Heart left ventricle (tissue), 16 donors: ENCODE results near the gene PLA2G3. TPM values are rescaled to one million over a fixed set of nuclear protein-coding genes. Genes with fewer than 3 reads are reported as not detected.

Experiments
- ATAC-seq, 4 donors: fragments of 200-7000 bp; cut with Tn5 transposase; one replicate each; pipeline ENCODE4 v1.9.1; 2020 to 2022; ENCODE audit warnings: moderate library complexity in 4 of 4, mild to moderate bottlenecking in 3 of 4, moderate number of reproducible peaks in 1 of 4
- DNase-seq, 5 donors: peaks; one replicate each; pipeline ENCODE4 v3.0.0-alpha.2; 2020
- H3K27ac ChIP-seq, 12 donors: fragments of 200-600 bp; sonication (generic) in 4 of 12; one replicate each; pipeline versions ENCODE4 v1.5.0 to v1.8.0; 2016 to 2022; ENCODE audit warnings: mild to moderate bottlenecking in 2 of 12
- H3K27me3 ChIP-seq, 9 donors: fragments of 200-600 bp; sonication (generic) in 2 of 9; one replicate each; pipeline versions ENCODE4 v1.5.1 to v1.8.0; 2016 to 2022; ENCODE audit warnings: mild to moderate bottlenecking in 3 of 9
- H3K36me3 ChIP-seq, 9 donors: fragments of 200-600 bp; sonication (generic) in 2 of 9; one replicate each; pipeline versions ENCODE4 v1.5.0 to v1.8.0; 2018 to 2022; ENCODE audit warnings: mild to moderate bottlenecking in 2 of 9
- H3K4me1 ChIP-seq, 12 donors: fragments of 200-600 bp; sonication (generic) in 4 of 12; one replicate each; pipeline versions ENCODE4 v1.5.0 to v1.8.0; 2016 to 2022; ENCODE audit warnings: mild to moderate bottlenecking in 3 of 12
- H3K4me3 ChIP-seq, 12 donors: fragments of 200-600 bp; sonication (generic) in 4 of 12; one replicate each; pipeline versions ENCODE4 v1.5.0 to v1.8.0; 2017 to 2022; ENCODE audit warnings: mild to moderate bottlenecking in 9 of 12, moderate library complexity in 4 of 12
- H3K9me3 ChIP-seq, 12 donors: fragments of 200-600 bp; sonication (generic) in 4 of 12; one replicate each; pipeline versions ENCODE4 v1.5.0 to v1.8.0; 2016 to 2022; ENCODE audit warnings: mild to moderate bottlenecking in 1 of 12
- POLR2A ChIP-seq, 2 donors: fragments of 450-650 bp; IDR thresholded peaks; one replicate each; pipeline ENCODE4 v1.6.1; 2017; ENCODE audit warnings: antibody characterized with exemption in 2 of 2, mild to moderate bottlenecking in 2 of 2, moderate library complexity in 2 of 2
- WGBS, 4 donors: extraction: QIAGEN DNeasy Blood & Tissue Kit in 2 of 4; methylation state at CpG; one replicate each; pipeline versions ENCODE4 v1.1.5 to v1.1.7; 2013 to 2018; 5-methylcytosine and 5-hydroxymethylcytosine counted together
- intact Hi-C, 10 donors: fragments of 100-400 bp; cut with DNase I; formaldehyde crosslinking; loops; one replicate each; pipeline versions ENCODE4 v1.11.1 to v1.14.2; 2022
- polyA plus RNA-seq, 2 donors: library from polyadenylated mRNA; stranded (reverse); fragments of 200-250 nt; gene quantifications; one replicate each; pipeline ENCODE4 v1.2.3, GENCODE V29; 2013
- total RNA-seq, 9 donors: library from RNA; depleted of rRNA in 2 of 9; stranded (reverse); fragments of >200 nt in 2 of 9; fragmentation: NEBNext Ultra II Directional in 3 of 9; extraction: Animal tissue kit (Norgen Biotek cat#: 25700) in 3 of 9; gene quantifications; one replicate each; pipeline versions ENCODE4 v1.1.0 to v1.2.4, GENCODE V29; 2016 to 2023
- TF ChIP-seq, protein P1 (sequence below), 12 donors: fragments of 200-600 bp; sonication (generic) in 4 of 12; IDR thresholded peaks; one replicate each; pipeline versions ENCODE4 v1.5.0 to v1.8.0; 2018 to 2022; ENCODE audit warnings: antibody characterized with exemption in 12 of 12, mild to moderate bottlenecking in 5 of 12
- donor health status: ischemic (EF 13 %, LVEDD 7.1; RV severe dilation, severe dysfunction).
- donor health status: healthy with polysubstance abuse.
- donor health status: DM: no; HTN: yes; CAD: no.
- donor health status: DM: no; HTN: no; CAD: no.
- donor health status: ischemic (EF 25% LVEDD 6.9; RV normal size, moderate dysfunction).
- donor health status: ischemic (EF 25% LVEDD 5.7; RV mildly dilated, moderate dysfunction).
- donor health status: healthy.
- donor health status: DM: yes; HTN: yes; CAD: no.
- donor health status: ischemic (EF 35%, LVEDD 5.7; RV mildly dilated, moderate dysfunction).
- donor health status: nonischemic (EF 11% LVEDD 7.7; RV severe dilation, severe dysfunction).
- donor health status: DM: yes; HTN: yes; CAD: no.
- donor health status: PGD.
- donor health status: ischemic (EF 29% LVEDD 5.4; RV normal size, mild dysfunction).
- donor health status: nonischemic (EF 23%, LVEDD 6.1; RV moderate dilation, normal function).

PLA2G3 gene
- total and polyA plus RNA-seq, 11 donors = not detected

DNA sequence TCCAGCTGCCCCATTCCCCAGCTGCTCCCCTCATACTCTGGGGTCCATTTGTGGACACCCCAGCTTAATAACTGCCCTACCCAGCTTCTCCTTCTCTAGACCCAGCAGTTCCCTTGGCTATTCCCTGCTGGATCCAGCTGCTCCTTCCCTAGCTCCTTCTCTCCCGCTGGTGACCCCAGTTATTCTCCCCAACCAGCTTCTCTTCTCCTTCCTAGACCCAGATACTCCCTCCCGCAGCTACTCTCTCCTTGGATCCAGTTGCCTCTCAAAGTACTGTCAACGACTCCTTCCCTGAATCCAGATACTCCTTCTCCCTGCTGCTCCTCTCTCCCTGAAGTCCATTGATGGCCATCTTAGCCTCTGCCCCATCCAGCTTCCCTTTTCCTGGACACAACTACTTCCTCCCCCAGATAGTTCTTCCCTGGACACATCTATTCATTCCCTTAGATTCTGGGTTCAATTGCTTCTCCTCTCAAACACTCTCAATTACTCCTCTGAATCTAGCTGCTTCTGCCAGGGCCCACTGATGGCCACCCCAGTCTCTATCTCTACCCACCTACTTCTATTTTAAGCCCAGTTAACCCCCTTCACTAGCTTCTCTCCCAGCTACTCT, 44.6 kb downstream of the PLA2G3 start:
- TF ChIP-seq, protein P1, sequence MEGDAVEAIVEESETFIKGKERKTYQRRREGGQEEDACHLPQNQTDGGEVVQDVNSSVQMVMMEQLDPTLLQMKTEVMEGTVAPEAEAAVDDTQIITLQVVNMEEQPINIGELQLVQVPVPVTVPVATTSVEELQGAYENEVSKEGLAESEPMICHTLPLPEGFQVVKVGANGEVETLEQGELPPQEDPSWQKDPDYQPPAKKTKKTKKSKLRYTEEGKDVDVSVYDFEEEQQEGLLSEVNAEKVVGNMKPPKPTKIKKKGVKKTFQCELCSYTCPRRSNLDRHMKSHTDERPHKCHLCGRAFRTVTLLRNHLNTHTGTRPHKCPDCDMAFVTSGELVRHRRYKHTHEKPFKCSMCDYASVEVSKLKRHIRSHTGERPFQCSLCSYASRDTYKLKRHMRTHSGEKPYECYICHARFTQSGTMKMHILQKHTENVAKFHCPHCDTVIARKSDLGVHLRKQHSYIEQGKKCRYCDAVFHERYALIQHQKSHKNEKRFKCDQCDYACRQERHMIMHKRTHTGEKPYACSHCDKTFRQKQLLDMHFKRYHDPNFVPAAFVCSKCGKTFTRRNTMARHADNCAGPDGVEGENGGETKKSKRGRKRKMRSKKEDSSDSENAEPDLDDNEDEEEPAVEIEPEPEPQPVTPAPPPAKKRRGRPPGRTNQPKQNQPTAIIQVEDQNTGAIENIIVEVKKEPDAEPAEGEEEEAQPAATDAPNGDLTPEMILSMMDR (IDR thresholded peaks at IDR 0.05) = no peak
- TF ChIP-seq POLR2A (IDR thresholded peaks at IDR 0.05) = no peak
- peaks cover 0 to 73% (median 22%) of the 10 kb centered on the region in 12 donors for H3K4me1 ChIP-seq
- no peak for ATAC-seq
- intact Hi-C loops = loop anchor here in 1 of 10 donors (10.0 kb wide), 1 partner anchor 49 kb away; the partner anchor contains the start of gene PLA2G3
- no peak overlapping the region for H3K4me3 ChIP-seq
- H3K36me3 ChIP-seq = peaks cover 7 to 100% (median 99%) of the 10 kb centered on the region in 9 donors
- H3K27me3 ChIP-seq = no peaks in the 10 kb centered on the region
- DNase-seq = no peak
- peak overlapping the region in 5 of 12 donors; percentile 13 to 99 (median 28) for H3K27ac ChIP-seq
- WGBS, 4 donors = 81 to 91% (median 88%) methylated on average over 3 of the region's 3 CpGs
- H3K9me3 ChIP-seq = no peaks in the 10 kb centered on the region

DNA sequence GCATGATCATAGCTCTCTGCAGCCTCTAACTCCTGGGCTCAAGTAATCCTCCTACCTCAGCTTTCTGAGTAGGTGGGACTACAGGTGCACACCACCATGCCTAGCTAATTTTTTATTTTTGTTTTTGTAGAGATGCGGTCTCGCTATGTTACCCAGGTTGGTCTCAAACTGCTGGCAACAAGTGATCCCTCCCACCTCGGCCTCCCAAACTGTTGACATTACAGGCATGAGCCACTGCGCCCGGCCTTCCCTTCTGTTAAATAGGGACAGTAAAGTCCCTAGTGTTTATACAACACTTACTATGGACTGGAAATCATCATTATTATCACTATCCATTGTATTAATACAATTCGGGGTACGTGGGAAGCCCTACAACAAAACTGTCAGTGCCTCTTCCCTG, 45.6 kb downstream of the PLA2G3 start:
- ATAC-seq = no peak
- Histone ChIP-seq H3K9me3 (no peaks in the 10 kb centered on the region), H3K27me3 (no peaks in the 10 kb centered on the region), H3K36me3 (peaks cover 7 to 100% (median 99%) of the 10 kb centered on the region in 9 donors), H3K4me3 (peak overlapping the region in 6 of 12 donors; percentile 55 to 69 (median 59)), H3K4me1 (peaks cover 0 to 75% (median 22%) of the 10 kb centered on the region in 12 donors), H3K27ac (peak overlapping the region in 7 of 12 donors; percentile 88 to 99 (median 96))
- 78 to 89% (median 83%) methylated on average over 7 of the region's 7 CpGs for WGBS, 4 donors
- TF ChIP-seq, protein P1 (IDR thresholded peaks at IDR 0.05) = no peak
- TF ChIP-seq POLR2A (IDR thresholded peaks at IDR 0.05) = no peak
- intact Hi-C loops = loop anchor here in 1 of 10 donors (10.0 kb wide), 1 partner anchor 50 kb away; the partner anchor contains the start of gene PLA2G3
- DNase-seq = no peak

DNA sequence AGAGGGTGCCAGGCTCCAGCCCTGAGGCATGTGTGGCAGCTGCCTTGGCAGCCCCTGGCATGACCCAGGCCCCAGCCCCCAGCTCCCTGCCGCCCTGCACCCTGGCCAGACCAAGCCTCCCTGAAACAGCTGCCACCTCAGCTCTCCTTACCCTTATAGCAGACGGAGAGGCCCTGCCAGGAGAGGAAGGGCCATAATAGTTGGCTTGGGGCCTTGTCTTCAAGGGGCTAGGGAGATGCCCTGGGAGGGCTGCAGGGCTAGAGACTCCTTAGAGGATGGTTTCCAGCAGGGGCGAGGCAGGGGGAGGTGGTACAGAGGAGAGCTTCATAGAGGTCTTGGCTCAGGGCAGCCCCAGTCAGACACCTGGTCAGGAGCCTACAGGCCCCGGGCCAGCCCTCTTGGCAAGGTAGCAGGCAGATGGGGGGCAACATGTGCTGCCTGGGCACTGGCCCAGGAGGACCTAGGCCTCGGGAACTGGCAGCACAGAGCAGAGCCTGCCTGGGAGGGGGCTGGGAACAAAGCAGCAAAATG, 46.2 kb downstream of the PLA2G3 start:
- intact Hi-C loops = loop anchor here in 1 of 10 donors (10.0 kb wide), 1 partner anchor 51 kb away; the partner anchor contains the start of gene PLA2G3
- DNase-seq = peak in 3 of 5 donors; percentile 55 to 89 (median 73)
- Histone ChIP-seq H3K27ac (peak overlapping the region; percentile 74 to 99 (median 93)), H3K4me3 (peak overlapping the region; percentile 36 to 69 (median 56)), H3K4me1 (peaks cover 0 to 79% (median 22%) of the 10 kb centered on the region in 12 donors), H3K9me3 (no peaks in the 10 kb centered on the region), H3K27me3 (no peaks in the 10 kb centered on the region), H3K36me3 (peaks cover 7 to 100% (median 99%) of the 10 kb centered on the region in 9 donors)
- WGBS, 4 donors = 33 to 45% (median 41%) methylated on average over 5 of the region's 5 CpGs
- peak; percentile 44 to 76 (median 54) for ATAC-seq
- TF ChIP-seq POLR2A (IDR thresholded peaks at IDR 0.05) = no peak
- TF ChIP-seq, protein P1 (IDR thresholded peaks at IDR 0.05) = no peak
